OCI-LY7 (cell line): Measurements from ENCODE around the gene CFAP65. TPM values are rescaled to one million over a fixed set of nuclear protein-coding genes. Genes with fewer than 3 reads are reported as not detected.

Experiments
- BruUV-seq: library from RNA; stranded (reverse); fragments of 400-500 nt; replicated peaks from 2 replicates; lab custom pipeline; 2021; lab: Mats Ljungman, UMichigan
- CTCF ChIA-PET: fragments of 300-600 bp; sonication (Branson Sonifier 250); formaldehyde crosslinking; loops from one replicate; lab custom pipeline; 2022; ENCODE audit warnings: antibody characterized with exemption; ENCODE audit not compliant: unreplicated experiment; lab: Charles Lee
- POLR2A ChIA-PET: fragments of 300-600 bp; sonication (Branson Sonifier 250); formaldehyde crosslinking; loops from one replicate; lab custom pipeline; 2022; ENCODE audit warnings: antibody characterized with exemption; lab: Charles Lee
- DNase-seq: peaks from one replicate; pipeline ENCODE4 v3.0.0-alpha.2; 2015; ENCODE audit warnings: low spot score
- H2AFZ ChIP-seq: fragments of 200-600 bp; sonication (generic), shearing (Covaris generic); 2 replicates; pipeline ENCODE4 v1.6.1; 2014; ENCODE audit warnings: mild to moderate bottlenecking, antibody characterized with exemption, low read length, moderate library complexity
- H3K27ac ChIP-seq: fragments of 200-600 bp; sonication (generic); 2 replicates; pipeline ENCODE4 v1.5.1; 2014; ENCODE audit warnings: mixed run types, low read depth, mild to moderate bottlenecking, moderate library complexity, low read length, inconsistent platforms; ENCODE audit not compliant: poor library complexity, severe bottlenecking
- H3K36me3 ChIP-seq: fragments of 200-600 bp; sonication (generic); 2 replicates; pipeline ENCODE4 v1.6.1; 2014; ENCODE audit warnings: mild to moderate bottlenecking, antibody characterized with exemption, low read length, moderate library complexity, mixed read lengths; ENCODE audit not compliant: insufficient read depth
- H3K4me1 ChIP-seq: fragments of 200-600 bp; sonication (generic); 2 replicates; pipeline ENCODE4 v1.5.1; 2014; ENCODE audit warnings: mild to moderate bottlenecking, low read length; ENCODE audit not compliant: insufficient read depth, poor library complexity, severe bottlenecking
- H3K4me2 ChIP-seq: fragments of 200-600 bp; sonication (generic); 2 replicates; pipeline ENCODE4 v1.6.1; 2014; ENCODE audit warnings: mild to moderate bottlenecking, low read length
- H3K4me3 ChIP-seq: fragments of 200-600 bp; sonication (generic); 2 replicates; pipeline ENCODE4 v1.5.1; 2014; ENCODE audit warnings: mild to moderate bottlenecking, low read depth, low read length; ENCODE audit not compliant: poor library complexity, severe bottlenecking
- H3K79me2 ChIP-seq: fragments of 200-600 bp; sonication (generic); 2 replicates; pipeline ENCODE4 v1.6.1; 2016; ENCODE audit warnings: low read depth, mild to moderate bottlenecking, low read length, moderate library complexity, mixed read lengths; ENCODE audit not compliant: insufficient read depth
- H3K9me2 ChIP-seq: fragments of 200-600 bp; sonication (generic); 2 replicates; pipeline ENCODE4 v1.6.1; 2016; ENCODE audit warnings: mild to moderate bottlenecking, low read length, mixed read lengths; ENCODE audit not compliant: insufficient read depth
- H3K9me3 ChIP-seq: fragments of 200-600 bp; sonication (generic); 2 replicates; pipeline ENCODE4 v1.6.1; 2014; ENCODE audit warnings: mild to moderate bottlenecking, mixed run types, low read length, mixed read lengths
- H4K20me1 ChIP-seq: fragments of 200-600 bp; sonication (generic); 2 replicates; pipeline ENCODE4 v1.6.1; 2014; ENCODE audit warnings: mild to moderate bottlenecking, antibody characterized with exemption, low read length, moderate library complexity, mixed read lengths; ENCODE audit not compliant: insufficient read depth
- EZH2phosphoT487 ChIP-seq: fragments of 200-600 bp; sonication (generic); IDR thresholded peaks from 2 replicates; pipeline ENCODE4 v1.6.1; 2018; ENCODE audit warnings: low read depth, borderline replicate concordance, mild to moderate bottlenecking, mixed run types, antibody characterized with exemption, low read length, moderate library complexity, mixed read lengths
- intact Hi-C: fragments of 100-400 bp; cut with micrococcal nuclease; formaldehyde crosslinking; loops from one replicate; pipeline ENCODE4 v1.10.0; 2022; ENCODE audit not compliant: unreplicated experiment
- total RNA-seq, 2 experiments: library from RNA; depleted of rRNA in 1 of 2; stranded (reverse); fragments of >200 nt in 1 of 2; shearing (Covaris generic) in 1 of 2; gene quantifications; 2 replicates each; pipeline ENCODE4 v1.2.3, GENCODE V29; 2014 to 2022
- TF ChIP-seq, protein P1 (sequence below): fragments of 200-600 bp; sonication (generic); conservative IDR thresholded peaks from 2 replicates; pipeline ENCODE4 v1.5.1; 2014; ENCODE audit warnings: mild to moderate bottlenecking, antibody characterized with exemption, low read length, moderate library complexity, mixed read lengths

Gene CFAP65
- total RNA-seq, 2 experiments from 2014 or later, result not detected

DNA sequence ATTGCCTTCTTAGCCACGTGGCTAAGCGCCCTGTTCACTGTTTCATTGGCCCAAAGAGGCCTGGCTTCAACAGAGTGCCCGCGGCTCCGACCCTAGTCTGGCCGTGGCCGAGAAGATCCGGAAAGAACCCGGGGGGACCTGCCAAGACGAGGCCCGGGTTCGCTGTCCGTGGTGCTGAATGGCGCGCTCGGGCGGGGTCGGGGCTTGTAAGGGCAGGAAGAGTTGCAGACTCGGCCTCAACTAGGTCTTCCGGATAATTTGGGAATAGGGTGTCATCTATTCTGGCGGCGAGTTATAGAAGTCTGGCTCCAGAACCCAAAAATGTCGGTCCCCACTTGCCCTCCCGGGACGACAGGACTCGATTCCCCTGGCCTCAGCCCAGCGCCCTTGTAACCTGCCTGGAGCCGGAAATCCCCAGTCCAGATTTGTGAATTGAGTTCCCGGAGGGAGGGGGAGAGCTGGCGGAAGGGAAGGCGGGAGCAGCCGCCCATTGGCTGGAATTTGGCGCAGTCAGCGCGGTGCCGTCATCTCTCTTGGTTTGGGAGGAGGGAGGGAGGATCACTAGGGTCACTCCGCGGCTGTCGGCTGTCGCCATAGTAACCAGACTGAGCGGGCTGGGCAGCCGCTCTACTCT, 78.3 kb downstream of the CFAP65 start:
- Histone ChIP-seq H4K20me1 (no peaks in the 10 kb centered on the region), H3K4me2 (no peak overlapping the region), H3K79me2 (no peaks in the 10 kb centered on the region), H3K36me3 (no peaks in the 10 kb centered on the region), H2AFZ (no peak overlapping the region), H3K9me3 (no peaks in the 10 kb centered on the region), H3K4me1 (peaks cover 6% of the 10 kb centered on the region), H3K9me2 (no peaks in the 10 kb centered on the region), H3K27ac (no peak overlapping the region), H3K4me3 (no peak overlapping the region)
- no TSS peak for BruUV-seq
- no peak for DNase-seq
- TF ChIP-seq EZH2phosphoT487, result no peak
- TF ChIP-seq, protein P1, sequence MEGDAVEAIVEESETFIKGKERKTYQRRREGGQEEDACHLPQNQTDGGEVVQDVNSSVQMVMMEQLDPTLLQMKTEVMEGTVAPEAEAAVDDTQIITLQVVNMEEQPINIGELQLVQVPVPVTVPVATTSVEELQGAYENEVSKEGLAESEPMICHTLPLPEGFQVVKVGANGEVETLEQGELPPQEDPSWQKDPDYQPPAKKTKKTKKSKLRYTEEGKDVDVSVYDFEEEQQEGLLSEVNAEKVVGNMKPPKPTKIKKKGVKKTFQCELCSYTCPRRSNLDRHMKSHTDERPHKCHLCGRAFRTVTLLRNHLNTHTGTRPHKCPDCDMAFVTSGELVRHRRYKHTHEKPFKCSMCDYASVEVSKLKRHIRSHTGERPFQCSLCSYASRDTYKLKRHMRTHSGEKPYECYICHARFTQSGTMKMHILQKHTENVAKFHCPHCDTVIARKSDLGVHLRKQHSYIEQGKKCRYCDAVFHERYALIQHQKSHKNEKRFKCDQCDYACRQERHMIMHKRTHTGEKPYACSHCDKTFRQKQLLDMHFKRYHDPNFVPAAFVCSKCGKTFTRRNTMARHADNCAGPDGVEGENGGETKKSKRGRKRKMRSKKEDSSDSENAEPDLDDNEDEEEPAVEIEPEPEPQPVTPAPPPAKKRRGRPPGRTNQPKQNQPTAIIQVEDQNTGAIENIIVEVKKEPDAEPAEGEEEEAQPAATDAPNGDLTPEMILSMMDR, result no peak
- POLR2A ChIA-PET, result no interaction called here
- CTCF ChIA-PET, result no interaction called here
- intact Hi-C loops, result no loop called here

DNA sequence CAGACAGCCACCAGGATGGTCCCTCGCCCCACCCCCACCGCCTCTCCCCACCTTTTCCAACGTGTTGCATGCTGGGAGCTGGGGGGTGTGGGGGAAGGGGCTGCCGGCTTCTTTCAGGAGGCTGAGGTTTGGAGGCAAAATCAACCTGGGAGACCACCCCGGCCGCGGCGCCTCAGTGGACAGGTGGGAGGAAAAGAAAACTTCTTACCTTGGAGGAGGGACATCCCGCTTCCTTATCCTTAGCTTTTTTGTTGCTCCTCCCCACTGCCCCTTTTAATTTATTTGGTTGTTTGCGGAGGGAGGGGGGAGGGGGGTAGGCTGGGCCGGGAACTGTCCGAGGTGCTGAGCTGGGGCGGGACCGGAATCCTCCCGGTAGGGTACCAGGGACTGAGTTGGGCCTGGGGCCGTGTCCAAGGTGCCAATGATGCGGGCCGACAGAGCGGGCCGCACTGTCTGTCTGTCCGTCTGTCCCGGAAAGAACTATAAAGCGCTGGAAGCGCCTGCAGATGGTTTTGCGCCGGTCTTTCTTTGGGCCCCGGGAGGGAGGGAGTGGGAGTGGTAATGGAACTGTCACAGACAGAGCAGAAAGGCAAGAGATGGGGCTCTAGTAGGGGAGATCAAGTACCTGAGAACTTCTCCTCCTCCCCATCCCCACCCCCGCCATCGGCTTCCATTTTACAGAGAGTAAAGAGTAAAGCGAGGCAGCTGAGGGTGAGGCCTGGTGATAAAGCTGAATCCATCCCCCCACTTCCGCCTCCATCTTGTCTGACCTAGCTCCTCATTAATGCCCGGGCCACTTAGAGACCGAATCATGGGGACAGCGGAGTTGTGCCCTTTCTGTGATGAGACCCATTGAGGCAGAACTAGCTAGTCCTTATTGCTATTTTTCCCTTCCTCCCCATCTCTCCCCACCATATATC, 79.4 kb downstream of the CFAP65 start:
- Histone ChIP-seq H3K4me1 (peaks cover 6% of the 10 kb centered on the region), H3K36me3 (no peaks in the 10 kb centered on the region), H3K9me2 (no peaks in the 10 kb centered on the region), H4K20me1 (no peaks in the 10 kb centered on the region), H3K4me2 (no peak overlapping the region), H3K27ac (no peak overlapping the region), H3K79me2 (no peaks in the 10 kb centered on the region), H3K9me3 (no peaks in the 10 kb centered on the region), H2AFZ (no peak overlapping the region), H3K4me3 (no peak overlapping the region)
- ChIA-PET POLR2A (interaction anchor here (0.6 kb wide), 1 partner anchor 25 kb away, joined by 3 read pairs; no protein-coding TSS in a partner anchor), CTCF (no interaction called here)
- intact Hi-C loops, result no loop called here
- no peak for TF ChIP-seq EZH2phosphoT487
- TF ChIP-seq, protein P1, result no peak
- no TSS peak for BruUV-seq
- DNase-seq, result no peak

DNA sequence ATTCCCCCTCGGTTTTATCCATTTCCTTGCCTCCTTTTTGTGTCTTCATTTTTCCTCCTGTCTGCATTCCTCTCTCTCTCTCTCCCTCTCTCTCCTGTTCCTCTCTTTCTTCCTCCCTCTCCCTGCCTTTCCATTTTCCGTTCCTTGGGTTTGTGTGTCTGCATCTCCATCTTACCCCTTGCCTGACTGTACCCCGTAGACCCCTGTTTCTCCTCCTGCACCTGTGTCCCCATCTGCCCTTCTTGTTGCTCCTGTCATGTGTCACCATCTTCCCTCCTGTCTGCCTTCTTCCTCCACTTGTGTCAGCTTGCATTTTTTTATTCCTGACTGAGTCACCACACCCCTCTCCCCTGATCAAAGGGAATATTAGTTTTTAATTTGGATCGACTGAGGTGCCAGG, 80.1 kb downstream of the CFAP65 start:
- Histone ChIP-seq H3K36me3 (no peaks in the 10 kb centered on the region), H3K4me3 (no peak overlapping the region), H3K4me2 (no peak overlapping the region), H3K9me2 (no peaks in the 10 kb centered on the region), H2AFZ (no peak overlapping the region), H3K27ac (no peak overlapping the region), H4K20me1 (no peaks in the 10 kb centered on the region), H3K9me3 (no peaks in the 10 kb centered on the region), H3K4me1 (peaks cover 6% of the 10 kb centered on the region), H3K79me2 (no peaks in the 10 kb centered on the region)
- intact Hi-C loops, result no loop called here
- TF ChIP-seq, protein P1, result no peak
- no peak for TF ChIP-seq EZH2phosphoT487
- DNase-seq, result no peak
- BruUV-seq, result no TSS peak
- ChIA-PET POLR2A (no interaction called here), CTCF (no interaction called here)
